NAMALWA (cell line): ENCODE data around the gene DEPDC5.
A peak's percentile ranks its signal among the peaks of the same experiment; 100 is the strongest.
"Not testable (repeated sequence)": the region's sequence is repeated elsewhere in the genome, so short reads cannot be mapped to it uniquely, and the experiment has no call there.

Experiments
- DNase-seq: peaks from one replicate; pipeline ENCODE4 v3.0.0-alpha.2; 2015; ENCODE audit warnings: low spot score

DEPDC5 gene

GRCh38 chr22:31749636-31750364, 4.0 kb upstream of the DEPDC5 start, which contains the start of gene PRR14L:
Gene PRR14L (minus strand): TSS chr22:31750132. CDS start chr22:31738860, 11,272 bp downstream.
- DNase-seq, result peak; percentile 97

DNA sequence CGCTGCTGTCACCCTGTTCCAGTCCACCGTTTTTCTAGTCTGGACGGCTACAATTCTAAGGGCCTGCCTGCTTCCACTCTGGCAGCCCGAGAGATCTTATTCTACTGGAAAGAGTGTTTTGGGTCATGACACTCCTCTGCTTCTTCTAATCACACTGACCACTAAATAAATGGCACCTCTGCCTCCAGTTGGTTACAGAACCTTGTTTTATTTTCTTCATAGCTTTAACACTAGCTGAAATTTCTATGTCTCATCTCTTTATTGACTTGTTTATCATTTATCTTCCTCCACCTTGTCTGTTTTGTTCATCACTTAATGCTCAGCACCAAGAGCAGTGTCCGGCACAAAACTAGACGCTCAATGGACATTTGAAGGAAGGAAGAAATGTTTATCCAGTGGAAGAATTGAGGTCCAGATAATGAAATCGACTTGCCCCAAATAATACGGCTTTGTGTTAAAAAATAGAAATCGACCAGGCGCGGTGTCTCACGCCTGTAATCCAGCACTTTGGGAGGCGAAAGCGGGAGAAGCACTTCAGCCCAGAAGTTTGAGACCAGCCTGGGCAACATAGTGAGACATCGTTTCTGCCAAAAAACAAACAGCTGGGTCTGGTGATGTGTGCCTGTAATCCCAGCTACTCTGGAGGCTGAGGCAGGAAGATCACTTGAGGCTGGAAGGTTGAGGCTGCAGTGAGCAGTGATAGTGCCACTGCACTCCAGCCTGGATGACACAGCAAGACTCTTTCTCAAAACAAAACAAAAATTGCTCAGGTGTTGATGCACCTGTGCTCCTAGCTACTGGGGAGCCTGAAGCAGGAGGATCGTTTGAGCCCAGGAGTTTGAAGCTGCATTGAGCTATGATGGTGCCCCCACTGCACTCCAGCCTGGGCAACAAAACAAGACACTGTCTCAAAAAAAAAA, 3.2 kb upstream of the DEPDC5 start:
- no peak for DNase-seq

DNA sequence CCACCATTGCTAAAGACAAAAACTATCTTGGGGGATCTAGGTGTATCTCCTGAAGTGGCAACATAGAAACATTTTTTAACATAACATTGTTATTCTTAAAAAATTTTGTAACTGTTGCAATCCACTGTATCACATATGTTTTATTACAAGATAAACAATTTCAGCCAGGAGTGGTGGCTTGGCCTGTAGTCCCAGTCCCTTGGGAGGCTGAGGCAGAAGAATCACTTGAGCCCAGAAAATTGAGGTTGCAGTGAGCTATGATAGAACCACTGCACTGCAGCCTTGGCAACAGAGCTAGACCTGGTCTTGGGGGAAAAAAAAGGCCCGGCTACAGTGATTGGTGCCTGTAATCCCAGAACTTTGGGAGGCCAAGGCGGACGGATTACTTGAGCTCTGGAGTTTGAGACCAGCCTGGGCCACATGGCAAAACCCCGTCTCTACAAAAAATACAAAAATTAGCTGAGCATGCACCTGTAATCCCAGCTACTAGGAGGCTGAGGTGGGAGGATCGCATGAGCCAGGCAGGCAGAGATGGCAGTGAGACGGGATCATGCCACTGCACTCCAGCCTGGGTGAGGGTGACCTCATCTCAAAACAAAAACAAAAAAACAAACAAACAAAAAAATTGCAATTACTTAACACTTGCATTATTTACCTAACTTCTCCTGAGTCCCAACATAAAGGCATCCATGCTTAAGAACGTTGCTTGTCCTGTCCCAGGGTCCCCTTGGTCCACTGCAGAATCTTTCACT, 1.5 kb upstream of the DEPDC5 start:
- DNase-seq, result no peak

DNA sequence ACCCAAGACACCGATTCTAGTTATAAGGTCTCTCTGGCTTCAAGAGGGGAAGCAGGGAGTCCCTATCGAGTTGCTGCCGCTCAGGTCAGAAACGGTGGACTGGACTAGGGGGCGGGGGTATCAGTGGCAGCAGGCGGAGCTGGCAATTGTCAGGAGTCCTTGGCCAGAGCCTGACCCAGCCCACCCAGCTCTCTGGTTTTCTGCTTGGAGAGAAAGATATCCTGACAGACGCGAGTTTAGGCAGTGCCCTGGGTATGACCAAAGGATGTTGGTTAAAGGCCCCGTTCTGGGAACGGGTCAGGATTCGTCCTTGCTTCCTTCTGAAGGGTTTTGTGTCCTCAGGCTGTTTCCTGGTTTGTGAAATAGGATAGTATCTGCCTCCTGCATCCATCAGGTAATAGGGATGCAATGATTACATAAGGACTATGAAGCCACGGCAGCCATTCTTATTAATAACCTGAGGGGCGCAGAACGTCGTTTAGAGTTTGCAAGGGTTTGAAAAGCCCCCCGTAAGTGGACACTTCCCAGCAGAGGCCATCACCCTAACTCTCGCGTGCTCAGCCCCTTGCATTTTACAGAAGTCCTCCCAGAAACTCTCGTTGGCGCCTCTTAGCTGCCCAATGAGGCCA, 700 bp upstream of the DEPDC5 start:
- peak; percentile 39 for DNase-seq

- peak; percentile 17 for DNase-seq
These were observed 994 bp downstream of the DEPDC5 start for GRCh38 chr22:31754813-31755212.

DNA sequence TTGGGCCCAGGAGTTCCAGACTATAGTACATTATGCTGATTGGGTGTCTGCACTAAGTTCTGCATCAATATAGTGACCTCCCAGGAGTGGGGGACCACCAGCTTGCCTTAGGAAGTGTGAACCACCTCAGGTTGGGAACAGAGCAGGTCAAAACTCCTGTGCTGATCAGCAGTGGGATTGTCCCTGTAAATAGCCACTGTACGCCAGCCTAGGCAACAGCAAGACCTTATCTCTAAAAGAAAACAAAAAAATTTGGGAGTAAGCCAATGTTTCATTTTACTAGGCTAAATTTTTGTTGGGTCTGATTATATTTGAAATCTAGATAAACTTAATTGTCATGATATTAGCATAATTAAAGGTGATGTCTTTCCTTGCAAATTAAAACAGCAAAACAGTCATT, 3.4 kb downstream of the DEPDC5 start:
- DNase-seq, result no peak

DNA sequence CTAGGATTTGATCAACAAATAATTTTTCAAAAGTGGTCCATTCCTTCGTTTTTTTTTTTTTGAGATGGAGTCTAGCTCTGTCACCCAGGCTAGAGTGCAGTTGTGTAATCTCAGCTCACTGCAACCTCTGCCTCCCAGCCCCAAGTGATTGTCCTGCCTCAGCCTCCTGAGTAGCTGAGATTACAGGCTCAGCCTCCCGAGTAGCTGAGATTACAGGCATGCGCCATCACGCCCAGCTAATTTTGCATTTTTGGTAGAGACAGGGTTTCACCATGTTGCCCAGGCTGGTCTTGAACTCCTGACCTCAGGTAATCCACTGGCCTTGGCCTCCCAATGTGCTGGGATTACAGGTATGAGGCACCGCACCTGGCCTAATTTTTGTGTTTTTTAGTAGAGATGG, 5.0 kb downstream of the DEPDC5 start:
- not testable (repeated sequence) for DNase-seq

DNA sequence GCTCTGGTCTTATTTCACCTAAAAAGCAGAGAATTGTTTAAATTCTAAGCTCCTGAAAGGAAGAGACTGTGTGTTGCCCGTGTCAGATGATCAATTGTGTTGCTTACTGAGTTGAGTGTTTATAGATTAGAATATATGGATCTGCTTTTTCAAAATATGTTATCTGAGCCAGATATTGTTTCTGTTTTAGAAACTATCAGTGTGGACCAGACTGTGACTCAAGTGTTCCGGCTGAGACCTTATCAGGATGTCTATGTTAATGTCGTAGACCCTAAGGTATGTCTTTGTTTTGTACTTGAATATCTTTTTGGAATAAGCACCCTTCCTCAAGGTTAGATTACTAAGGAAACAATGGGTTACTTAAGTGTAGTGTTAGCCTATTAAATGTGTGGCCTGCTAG, 11.0 kb downstream of the DEPDC5 start:
- no peak for DNase-seq

DNA sequence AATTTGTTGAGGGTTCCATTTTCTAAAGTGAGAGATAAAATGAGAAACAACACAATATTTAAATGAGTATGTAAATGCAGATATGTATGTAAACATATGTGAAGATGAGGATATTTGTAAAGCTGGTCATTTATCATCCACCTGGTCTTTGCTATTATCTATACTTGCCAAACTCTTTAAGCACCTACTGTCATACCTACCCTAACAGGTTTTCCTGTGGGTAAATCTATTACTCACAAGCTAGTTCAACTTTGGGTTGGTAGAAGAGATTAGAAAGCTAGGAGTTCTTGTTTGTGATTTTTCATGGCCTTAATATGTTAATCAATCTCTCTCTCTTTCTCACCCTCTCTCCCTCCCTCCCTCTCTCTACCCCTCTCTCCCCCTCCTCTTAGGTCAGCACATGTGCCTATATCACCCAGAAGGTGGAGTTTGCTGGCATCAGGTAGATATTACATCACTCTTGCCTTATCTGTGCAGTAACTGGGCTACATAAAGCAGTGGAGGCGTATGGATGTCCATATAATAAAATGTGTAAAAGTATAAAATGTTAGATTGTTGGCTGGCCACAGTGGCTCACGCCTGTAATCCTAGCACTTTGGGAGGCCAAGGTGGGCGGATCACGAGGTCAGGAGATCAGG, 14.7 kb downstream of the DEPDC5 start:
- no peak for DNase-seq

DNA sequence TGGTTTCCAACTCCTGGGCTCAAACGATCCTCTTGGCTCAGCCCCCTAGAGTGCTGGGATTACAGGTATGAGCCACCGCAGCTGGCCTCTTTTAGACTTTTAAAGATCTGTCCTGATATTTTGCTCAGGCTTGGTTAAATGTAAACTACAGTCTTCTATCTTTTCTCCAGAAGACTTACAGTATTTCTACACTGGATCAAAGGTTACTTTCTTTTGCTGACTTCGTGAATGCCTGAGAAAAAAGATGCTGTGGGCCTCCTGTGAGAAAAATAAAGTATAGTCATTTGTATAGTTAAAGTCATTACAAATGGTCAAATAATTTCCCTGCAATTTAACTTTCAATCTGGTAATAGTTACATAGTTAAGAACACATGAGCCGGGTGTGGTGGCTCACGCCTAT, 19.6 kb downstream of the DEPDC5 start:
- DNase-seq, result no peak

- DNase-seq, result no peak
These were observed 22.4 kb downstream of the DEPDC5 start for GRCh38 chr22:31776231-31776630.

DNA sequence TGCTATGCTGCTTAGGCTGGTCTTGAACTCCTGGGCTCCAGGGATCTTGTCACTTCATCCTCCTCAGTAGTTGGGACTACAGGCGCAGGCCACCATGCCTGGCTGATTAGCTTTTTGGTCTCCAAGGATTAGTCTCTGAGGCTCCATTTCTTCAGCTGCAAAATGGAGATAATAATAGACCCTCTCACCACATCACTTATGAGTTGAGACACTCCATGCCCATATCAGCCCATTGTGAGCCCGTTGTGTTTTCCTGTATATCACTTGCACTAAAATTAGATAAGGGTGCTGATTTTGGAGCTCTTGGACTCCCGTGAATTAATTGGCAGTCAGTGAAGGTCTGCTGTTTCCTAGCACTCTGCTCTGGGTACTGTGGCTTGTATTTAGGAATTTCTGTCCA, 36.0 kb downstream of the DEPDC5 start:
- DNase-seq, result no peak

DNA sequence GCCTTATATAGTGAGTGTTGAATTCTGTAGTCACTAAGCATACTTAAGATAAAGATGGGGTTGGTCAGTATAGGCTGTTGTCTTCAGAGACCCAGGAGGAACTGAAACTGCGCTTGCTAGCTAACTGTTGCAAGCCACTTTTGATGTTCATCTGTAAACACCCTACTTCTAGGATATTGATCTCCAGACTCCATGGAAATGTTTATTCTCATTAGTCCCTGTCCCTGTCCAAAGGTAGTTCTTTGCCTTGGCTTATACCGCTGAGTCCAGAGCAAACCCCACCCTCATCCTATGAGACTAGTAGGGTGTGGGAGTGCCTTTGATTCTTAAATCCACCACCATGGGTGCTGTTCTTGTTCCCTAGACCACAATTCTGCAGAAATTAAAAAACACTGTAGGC, 36.4 kb downstream of the DEPDC5 start:
- peak; percentile 73 for DNase-seq

- DNase-seq, result not testable (repeated sequence)
These were observed 45.5 kb downstream of the DEPDC5 start for GRCh38 chr22:31799358-31799757.

GRCh38 chr22:31800065-31800464, 46.2 kb downstream of the DEPDC5 start:
- DNase-seq, result no peak

GRCh38 chr22:31800861-31801260, 47.0 kb downstream of the DEPDC5 start:
- DNase-seq, result not testable (repeated sequence)

GRCh38 chr22:31802575-31802974, 48.8 kb downstream of the DEPDC5 start:
- DNase-seq, result no peak

DNA sequence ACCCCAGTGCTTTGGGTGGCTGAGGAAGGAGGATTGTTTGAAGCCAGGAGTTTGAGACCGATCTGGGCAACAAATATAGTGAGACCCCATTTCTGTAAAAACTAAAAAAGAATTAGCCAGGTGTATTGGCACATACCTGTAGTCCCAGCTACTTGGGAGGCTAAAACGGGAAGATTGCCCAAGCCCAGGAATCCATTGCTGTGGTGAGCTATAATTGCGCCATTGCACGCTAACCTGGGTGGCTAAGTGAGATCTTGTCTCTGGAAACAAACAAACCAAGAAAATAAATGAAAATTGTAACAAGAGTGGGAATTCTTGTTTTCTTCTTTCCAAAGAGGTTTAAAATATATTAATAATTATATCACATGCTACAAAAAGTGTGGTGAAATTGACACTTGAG, 52.9 kb downstream of the DEPDC5 start:
- no peak for DNase-seq

GRCh38 chr22:31812977-31813605, 59.3 kb downstream of the DEPDC5 start:
- no peak for DNase-seq

DNA sequence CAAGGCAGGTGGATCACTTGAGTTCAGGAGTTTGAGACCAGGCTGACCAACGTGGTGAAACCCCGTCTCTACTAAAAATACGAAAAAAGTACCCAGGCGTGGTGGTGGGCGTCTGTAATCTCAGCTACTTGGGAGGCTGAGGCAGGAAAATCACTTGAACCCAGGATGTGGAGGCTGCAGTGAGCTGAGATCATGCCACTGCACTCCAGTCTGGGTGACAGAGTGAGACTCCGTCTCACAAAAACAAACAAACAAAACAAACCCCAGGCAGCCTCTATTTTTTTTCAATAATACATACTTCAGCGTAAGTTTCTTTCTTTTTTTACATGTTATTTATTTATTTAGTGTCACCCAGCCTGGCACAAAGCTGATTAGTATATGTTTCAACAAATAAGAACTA, 60.1 kb downstream of the DEPDC5 start:
- DNase-seq, result not testable (repeated sequence)

GRCh38 chr22:31814942-31815341, 61.1 kb downstream of the DEPDC5 start:
- DNase-seq, result no peak
